Measurements from ENCODE around the gene FANCI.

FANCI gene

DNA sequence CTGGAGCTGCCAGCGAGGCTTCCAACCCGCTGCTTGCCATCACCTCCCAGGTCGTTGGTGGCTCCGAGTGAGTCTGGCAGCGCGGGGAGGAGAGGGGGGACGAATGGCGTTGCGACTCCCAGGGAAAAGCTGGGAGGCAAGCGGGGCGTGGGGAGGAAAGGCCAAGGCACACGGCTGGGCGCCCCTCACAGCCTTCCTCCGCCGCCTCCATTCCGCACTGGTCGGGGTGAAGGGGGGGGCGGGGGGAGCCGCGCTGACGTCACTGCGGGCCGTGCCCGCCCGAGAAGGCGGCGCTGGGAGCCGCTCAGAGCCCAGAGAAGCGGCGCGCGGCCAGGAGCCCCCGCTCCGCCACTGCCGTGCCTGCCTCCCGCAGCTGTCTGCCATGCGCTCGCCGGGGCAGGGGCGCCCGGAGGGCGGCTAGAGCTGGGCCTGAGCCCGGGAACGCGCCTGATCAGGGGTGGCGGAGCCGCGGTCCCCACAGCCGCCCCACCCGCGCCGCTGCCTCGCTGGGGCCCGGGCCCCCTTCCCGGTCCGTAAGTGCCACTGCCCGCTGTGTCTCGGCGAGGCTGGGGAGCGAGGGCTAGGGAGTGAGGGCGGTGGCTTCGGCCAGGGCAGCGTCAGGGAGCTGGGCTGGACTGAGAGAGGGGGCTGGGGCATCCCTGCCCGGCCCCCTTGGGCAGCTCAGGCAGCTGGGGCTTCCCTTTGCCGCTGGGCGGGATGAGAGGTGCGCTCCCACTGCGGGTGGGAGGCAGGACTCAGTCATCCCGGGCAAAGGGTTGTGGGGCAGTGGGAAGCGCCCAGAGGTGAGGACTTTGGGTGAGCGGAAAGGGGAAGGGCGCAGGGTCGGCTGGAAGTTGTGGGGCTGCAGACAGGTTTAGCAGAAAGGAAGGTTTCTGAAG lies 118.7 kb downstream of the FANCI start (continued):
- TF ChIP-seq, protein P1, sequence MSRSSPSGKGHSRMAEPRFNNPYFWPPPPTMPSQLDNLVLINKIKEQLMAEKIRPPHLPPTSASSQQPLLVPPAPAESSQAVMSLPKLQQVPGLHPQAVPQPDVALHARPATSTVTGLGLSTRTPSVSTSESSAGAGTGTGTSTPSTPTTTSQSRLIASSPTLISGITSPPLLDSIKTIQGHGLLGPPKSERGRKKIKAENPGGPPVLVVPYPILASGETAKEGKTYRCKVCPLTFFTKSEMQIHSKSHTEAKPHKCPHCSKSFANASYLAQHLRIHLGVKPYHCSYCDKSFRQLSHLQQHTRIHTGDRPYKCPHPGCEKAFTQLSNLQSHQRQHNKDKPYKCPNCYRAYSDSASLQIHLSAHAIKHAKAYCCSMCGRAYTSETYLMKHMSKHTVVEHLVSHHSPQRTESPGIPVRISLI (tag by site-specific recombination; IDR thresholded peaks at IDR 0.05) = no peak
- TF ChIP-seq ZNF416 (tag by site-specific recombination; IDR thresholded peaks at IDR 0.05) = no peak
- no peak for TF ChIP-seq ZNF391 (tag by site-specific recombination; IDR thresholded peaks at IDR 0.05; ENCODE audit: borderline replicate concordance, low read depth)
- TF ChIP-seq HOXA7 (CRISPR knock-in tag; IDR thresholded peaks at IDR 0.05; ENCODE audit: borderline replicate concordance) = no peak
- no peak for TF ChIP-seq ZNF239 (tag by site-specific recombination; IDR thresholded peaks at IDR 0.05)
- no peak for TF ChIP-seq ZNF777 (tag by site-specific recombination; IDR thresholded peaks at IDR 0.05; ENCODE audit: borderline replicate concordance)
- TF ChIP-seq, protein P2, sequence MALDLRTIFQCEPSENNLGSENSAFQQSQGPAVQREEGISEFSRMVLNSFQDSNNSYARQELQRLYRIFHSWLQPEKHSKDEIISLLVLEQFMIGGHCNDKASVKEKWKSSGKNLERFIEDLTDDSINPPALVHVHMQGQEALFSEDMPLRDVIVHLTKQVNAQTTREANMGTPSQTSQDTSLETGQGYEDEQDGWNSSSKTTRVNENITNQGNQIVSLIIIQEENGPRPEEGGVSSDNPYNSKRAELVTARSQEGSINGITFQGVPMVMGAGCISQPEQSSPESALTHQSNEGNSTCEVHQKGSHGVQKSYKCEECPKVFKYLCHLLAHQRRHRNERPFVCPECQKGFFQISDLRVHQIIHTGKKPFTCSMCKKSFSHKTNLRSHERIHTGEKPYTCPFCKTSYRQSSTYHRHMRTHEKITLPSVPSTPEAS (tag by site-specific recombination; IDR thresholded peaks at IDR 0.05) = no peak
- no peak for TF ChIP-seq SP3 (tag by site-specific recombination; IDR thresholded peaks at IDR 0.05)
- TF ChIP-seq ZNF629 (tag by site-specific recombination; IDR thresholded peaks at IDR 0.05) = peak; percentile 92
- peak; percentile 98 for TF ChIP-seq ZNF398 (tag by site-specific recombination; IDR thresholded peaks at IDR 0.05)
- TF ChIP-seq ZBTB49 (tag by site-specific recombination; IDR thresholded peaks at IDR 0.05; ENCODE audit: low read depth) = no peak
- peak; percentile 86 for TF ChIP-seq PATZ1 (tag by site-specific recombination; IDR thresholded peaks at IDR 0.05)
- TF ChIP-seq GLIS2 (tag by site-specific recombination; IDR thresholded peaks at IDR 0.05) = peak; percentile 60
- no peak for TF ChIP-seq ZNF664 (tag by site-specific recombination; IDR thresholded peaks at IDR 0.05)
- TF ChIP-seq ZNF19 (tag by site-specific recombination; IDR thresholded peaks at IDR 0.05; ENCODE audit: low read depth) = no peak
- no peak for TF ChIP-seq ZNF510 (tag by site-specific recombination; IDR thresholded peaks at IDR 0.05; ENCODE audit: insufficient replicate concordance)
- no peak for TF ChIP-seq ZNF530 (tag by site-specific recombination; IDR thresholded peaks at IDR 0.05; ENCODE audit: low read depth)
- TF ChIP-seq GFI1B (tag by site-specific recombination; IDR thresholded peaks at IDR 0.05) = no peak
- TF ChIP-seq, protein P3, sequence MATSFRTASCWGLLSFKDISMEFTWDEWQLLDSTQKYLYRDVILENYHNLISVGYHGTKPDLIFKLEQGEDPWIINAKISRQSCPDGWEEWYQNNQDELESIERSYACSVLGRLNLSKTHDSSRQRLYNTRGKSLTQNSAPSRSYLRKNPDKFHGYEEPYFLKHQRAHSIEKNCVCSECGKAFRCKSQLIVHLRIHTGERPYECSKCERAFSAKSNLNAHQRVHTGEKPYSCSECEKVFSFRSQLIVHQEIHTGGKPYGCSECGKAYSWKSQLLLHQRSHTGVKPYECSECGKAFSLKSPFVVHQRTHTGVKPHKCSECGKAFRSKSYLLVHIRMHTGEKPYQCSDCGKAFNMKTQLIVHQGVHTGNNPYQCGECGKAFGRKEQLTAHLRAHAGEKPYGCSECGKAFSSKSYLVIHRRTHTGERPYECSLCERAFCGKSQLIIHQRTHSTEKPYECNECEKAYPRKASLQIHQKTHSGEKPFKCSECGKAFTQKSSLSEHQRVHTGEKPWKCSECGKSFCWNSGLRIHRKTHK (tag by site-specific recombination; IDR thresholded peaks at IDR 0.05) = no peak
- 0 out of 2 replicates have a peak, but pooled peaks have one; percentile 20 for TF ChIP-seq KLF9 (tag by site-specific recombination; IDR thresholded peaks at IDR 0.05; ENCODE audit: low read depth)
- peak; percentile 36 for TF ChIP-seq SP2 (tag by site-specific recombination; IDR thresholded peaks at IDR 0.05)
- TF ChIP-seq, protein P4, sequence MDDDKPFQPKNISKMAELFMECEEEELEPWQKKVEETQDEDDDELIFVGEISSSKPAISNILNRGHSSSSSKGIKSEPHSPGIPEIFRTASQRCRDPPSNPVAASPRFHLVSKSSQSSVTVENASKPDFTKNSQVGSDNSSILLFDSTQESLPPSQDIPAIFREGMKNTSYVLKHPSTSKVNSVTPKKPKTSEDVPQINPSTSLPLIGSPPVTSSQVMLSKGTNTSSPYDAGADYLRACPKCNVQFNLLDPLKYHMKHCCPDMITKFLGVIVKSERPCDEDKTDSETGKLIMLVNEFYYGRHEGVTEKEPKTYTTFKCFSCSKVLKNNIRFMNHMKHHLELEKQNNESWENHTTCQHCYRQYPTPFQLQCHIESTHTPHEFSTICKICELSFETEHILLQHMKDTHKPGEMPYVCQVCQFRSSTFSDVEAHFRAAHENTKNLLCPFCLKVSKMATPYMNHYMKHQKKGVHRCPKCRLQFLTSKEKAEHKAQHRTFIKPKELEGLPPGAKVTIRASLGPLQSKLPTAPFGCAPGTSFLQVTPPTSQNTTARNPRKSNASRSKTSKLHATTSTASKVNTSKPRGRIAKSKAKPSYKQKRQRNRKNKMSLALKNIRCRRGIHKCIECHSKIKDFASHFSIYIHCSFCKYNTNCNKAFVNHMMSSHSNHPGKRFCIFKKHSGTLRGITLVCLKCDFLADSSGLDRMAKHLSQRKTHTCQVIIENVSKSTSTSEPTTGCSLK (tag by site-specific recombination; IDR thresholded peaks at IDR 0.05) = no peak
- no peak for TF ChIP-seq ZNF221 (tag by site-specific recombination; IDR thresholded peaks at IDR 0.05; ENCODE audit: borderline replicate concordance)
- TF ChIP-seq ZNF513 (tag by site-specific recombination; IDR thresholded peaks at IDR 0.05) = no peak

Measured in HEK293 (cell line).